BJ (cell line): ENCODE results near the gene CCDC91. TPM values are rescaled to one million over a fixed set of nuclear protein-coding genes. Genes with fewer than 3 reads are reported as not detected.

Experiments
- CTCF ChIA-PET: fragments of 350-600 bp; formaldehyde crosslinking; extraction: SDS; loops from one replicate; lab custom pipeline; 2021; ENCODE audit warnings: antibody characterized with exemption, inconsistent platforms; lab: Yijun Ruan, JAX
- POLR2A ChIA-PET: fragments of 300-600 bp; sonication (Branson Sonifier 250); formaldehyde crosslinking; extraction: SDS; loops from one replicate; lab custom pipeline; 2021; ENCODE audit warnings: antibody characterized with exemption; lab: Charles Lee
- DNase-seq: peaks from one replicate; pipeline ENCODE4 v3.0.0-alpha.2; 2011; ENCODE audit warnings: low read depth
- H3K27me3 ChIP-seq: 2 replicates; pipeline ENCODE4 v1.6.0; 2011; ENCODE audit warnings: low read length; ENCODE audit not compliant: control insufficient read depth, insufficient read depth
- H3K36me3 ChIP-seq: 2 replicates; pipeline ENCODE4 v1.5.1; 2011; ENCODE audit warnings: low read length; ENCODE audit not compliant: control insufficient read depth, insufficient read depth
- H3K4me3 ChIP-seq: 2 replicates; pipeline ENCODE4 v1.5.1; 2011; ENCODE audit warnings: low read depth, mild to moderate bottlenecking, control low read depth, low read length
- CTCF ChIP-seq: IDR thresholded peaks from 2 replicates; pipeline ENCODE4 v1.5.1; 2011; ENCODE audit warnings: low read depth, mild to moderate bottlenecking, control low read depth, inconsistent platforms, low read length, moderate library complexity; ENCODE audit not compliant: insufficient read depth
- polyA plus RNA-seq: library from polyadenylated mRNA; depleted of rRNA; stranded (reverse); fragments of >200 nt; gene quantifications from 2 replicates; pipeline ENCODE4 v1.2.3, GENCODE V29; 2011; rRNA removed
- small RNA-seq: library from RNA; depleted of rRNA; stranded (forward); fragments of <200 nt; gene quantifications from one replicate; pipeline ENCODE3, GENCODE V24; 2012; ENCODE audit warnings: low replicate concordance, low read depth; ENCODE audit not compliant: insufficient read length

The CCDC91 gene
- polyA plus RNA-seq, 1 experiment: 11.9 TPM

- no peak for DNase-seq
- Histone ChIP-seq H3K36me3 (no peaks in the 10 kb centered on the region), H3K4me3 (no peak overlapping the region), H3K27me3 (peaks cover 8% of the 10 kb centered on the region; the same call in 1 of the 2 replicates)
- CTCF ChIA-PET: no interaction called here
- no peak for TF ChIP-seq CTCF
- POLR2A ChIA-PET: no interaction called here
Measured at GRCh38 chr12:28586481-28586880, 396.2 kb downstream of the CCDC91 start.

- DNase-seq: no peak
- POLR2A ChIA-PET: no interaction called here
- TF ChIP-seq CTCF: no peak
- no peaks in the 10 kb centered on the region for H3K36me3 ChIP-seq
- no peak overlapping the region for H3K4me3 ChIP-seq
- peaks cover 8% of the 10 kb centered on the region; the same call in 1 of the 2 replicates for H3K27me3 ChIP-seq
- CTCF ChIA-PET: no interaction called here
Measured at GRCh38 chr12:28591831-28592230, 401.6 kb downstream of the CCDC91 start.

Small RNA genes within 50 kb of the gene (small RNA-seq; reads per million reads assigned to genes)
- gene RNA5SP355 (2.3 reads per million, percentile 19 among the genes with 10 or more reads in this experiment), gene RNU4-54P (not detected)

Other genes starting within 250 kb of the CCDC91 start
- 0.10 and 0.22 TPM in 2 replicates for gene PTHLH, start 217.7 kb upstream of the CCDC91 start, polyA plus RNA-seq